Measurements from ENCODE around the gene AUTS2. TPM values are rescaled to one million over a fixed set of nuclear protein-coding genes. Genes with fewer than 3 reads are reported as not detected.

The AUTS2 gene
- polyA plus RNA-seq, 1 donor from 2014 or later, result 97.3 TPM

- H3K27ac ChIP-seq (ENCODE audit: low read length), result no peak overlapping the region
- no peak overlapping the region for H3K4me2 ChIP-seq (ENCODE audit: low read length)
- H4K20me1 ChIP-seq (ENCODE audit: insufficient read depth), result no peaks in the 10 kb centered on the region
- no peaks in the 10 kb centered on the region for H3K27me3 ChIP-seq (ENCODE audit: insufficient read depth, low read depth, low read length)
- H3K36me3 ChIP-seq (ENCODE audit: insufficient read depth, low read length), result no peaks in the 10 kb centered on the region
- H3K9me3 ChIP-seq (ENCODE audit: low read length), result no peaks in the 10 kb centered on the region
- no peak for TF ChIP-seq RAD21 (conservative IDR thresholded peaks at IDR 0.05)
- TF ChIP-seq SMC3 (conservative IDR thresholded peaks at IDR 0.05; ENCODE audit: poor library complexity), result no peak
- TF ChIP-seq REST (IDR thresholded peaks at IDR 0.05; ENCODE audit: borderline replicate concordance), result no peak
- TF ChIP-seq EZH2 (IDR thresholded peaks at IDR 0.05; ENCODE audit: borderline replicate concordance, insufficient read depth, low read length, poor library complexity, severe bottlenecking), result no peak
- no peak for TF ChIP-seq TAF1 (IDR thresholded peaks at IDR 0.05; ENCODE audit: low read depth)
- no peak for TF ChIP-seq EP300 (conservative IDR thresholded peaks at IDR 0.05; ENCODE audit: poor library complexity, severe bottlenecking)
- no peak for TF ChIP-seq MXI1 (conservative IDR thresholded peaks at IDR 0.05; ENCODE audit: poor library complexity, severe bottlenecking)
- TF ChIP-seq CTCF (IDR thresholded peaks at IDR 0.05; ENCODE audit: poor library complexity, severe bottlenecking), result no peak
- no peak for TF ChIP-seq POLR2AphosphoS5 (IDR thresholded peaks at IDR 0.05)
- no peaks in the 10 kb centered on the region for H3K9me2 ChIP-seq (ENCODE audit: insufficient read depth, low read length)
- no peaks in the 10 kb centered on the region for H3K79me2 ChIP-seq (replicated peaks; ENCODE audit: insufficient read depth, low read length)
- no peak overlapping the region for H2AFZ ChIP-seq (ENCODE audit: low read depth, low read length)
- H3K4me3 ChIP-seq (ENCODE audit: low read length), result no peak overlapping the region
- H3F3A ChIP-seq (ENCODE audit: insufficient read depth, low read length, poor library complexity, severe bottlenecking), result peaks cover 3% of the 10 kb centered on the region
- no peak overlapping the region for H3K9ac ChIP-seq (ENCODE audit: low read length)
These were observed 836.5 kb downstream of the AUTS2 start for GRCh38 chr7:70434821-70435220.

- Histone ChIP-seq H3K36me3 (ENCODE audit: insufficient read depth, low read length) (no peaks in the 10 kb centered on the region), H3K79me2 (replicated peaks; ENCODE audit: insufficient read depth, low read length) (no peaks in the 10 kb centered on the region), H3K9ac (ENCODE audit: low read length) (no peak overlapping the region), H4K20me1 (ENCODE audit: insufficient read depth) (no peaks in the 10 kb centered on the region), H3K9me3 (ENCODE audit: low read length) (no peaks in the 10 kb centered on the region), H3K9me2 (ENCODE audit: insufficient read depth, low read length) (no peaks in the 10 kb centered on the region), H2AFZ (ENCODE audit: low read depth, low read length) (no peak overlapping the region), H3K4me2 (ENCODE audit: low read length) (no peak overlapping the region), H3K4me3 (ENCODE audit: low read length) (no peak overlapping the region), H3K27ac (ENCODE audit: low read length) (no peak overlapping the region), H3K27me3 (ENCODE audit: insufficient read depth, low read depth, low read length) (no peaks in the 10 kb centered on the region), H3F3A (ENCODE audit: insufficient read depth, low read length, poor library complexity, severe bottlenecking) (peaks cover 3% of the 10 kb centered on the region)
- no peak for TF ChIP-seq SMC3 (conservative IDR thresholded peaks at IDR 0.05; ENCODE audit: poor library complexity)
- no peak for TF ChIP-seq TAF1 (IDR thresholded peaks at IDR 0.05; ENCODE audit: low read depth)
- TF ChIP-seq RAD21 (conservative IDR thresholded peaks at IDR 0.05), result no peak
- no peak for TF ChIP-seq EP300 (conservative IDR thresholded peaks at IDR 0.05; ENCODE audit: poor library complexity, severe bottlenecking)
- no peak for TF ChIP-seq CTCF (IDR thresholded peaks at IDR 0.05; ENCODE audit: poor library complexity, severe bottlenecking)
- TF ChIP-seq REST (IDR thresholded peaks at IDR 0.05; ENCODE audit: borderline replicate concordance), result no peak
- no peak for TF ChIP-seq POLR2AphosphoS5 (IDR thresholded peaks at IDR 0.05)
- no peak for TF ChIP-seq MXI1 (conservative IDR thresholded peaks at IDR 0.05; ENCODE audit: poor library complexity, severe bottlenecking)
- no peak for TF ChIP-seq EZH2 (IDR thresholded peaks at IDR 0.05; ENCODE audit: borderline replicate concordance, insufficient read depth, low read length, poor library complexity, severe bottlenecking)
These were observed 837.4 kb downstream of the AUTS2 start for GRCh38 chr7:70435634-70436033.
